HG03039 (cell line): ENCODE results near the gene PCDHGA4.
"Not testable (repeated sequence)": the region's sequence is repeated elsewhere in the genome, so short reads cannot be mapped to it uniquely, and the experiment has no call there.

ENCODE experiments used
- ATAC-seq: cut with Tn5 transposase; IDR thresholded peaks from one replicate; pipeline ENCODE4 v1.9.1; 2021; ENCODE audit warnings: mild to moderate bottlenecking, moderate library complexity; ENCODE audit not compliant: unreplicated experiment

The PCDHGA4 gene

GRCh38 chr5:141354900-141355469 lies at the start of gene PCDHGA4:
Gene PCDHGA4 (plus strand): TSS chr5:141355021. CDS start chr5:141355108, 87 bp downstream.
- ATAC-seq: no peak

GRCh38 chr5:141306630-141307029 lies 48.2 kb upstream of the PCDHGA4 start:
- no peak for ATAC-seq

- no peak for ATAC-seq
Observed at GRCh38 chr5:141313711-141314110, 41.1 kb upstream of the PCDHGA4 start.

GRCh38 chr5:141316963-141317362 lies 37.9 kb upstream of the PCDHGA4 start:
- ATAC-seq: not testable (repeated sequence)

GRCh38 chr5:141319202-141319601 lies 35.6 kb upstream of the PCDHGA4 start:
- no peak for ATAC-seq

- no peak for ATAC-seq
Observed at GRCh38 chr5:141319699-141320098, 35.1 kb upstream of the PCDHGA4 start.

- peak; percentile 91 for ATAC-seq
Observed at GRCh38 chr5:141320225-141321169, 34.3 kb upstream of the PCDHGA4 start, which contains the start of gene TAF7. Gene TAF7 (minus strand): TSS chr5:141320784. CDS start chr5:141320044, 740 bp downstream.

GRCh38 chr5:141322261-141322660 lies 32.6 kb upstream of the PCDHGA4 start:
- ATAC-seq: no peak

- peak; percentile 88 for ATAC-seq
Observed at GRCh38 chr5:141326088-141326854, 28.6 kb upstream of the PCDHGA4 start.

- ATAC-seq: no peak
Observed at GRCh38 chr5:141328231-141328630, 26.6 kb upstream of the PCDHGA4 start.

GRCh38 chr5:141330299-141331080 lies 24.3 kb upstream of the PCDHGA4 start, which contains the start of gene PCDHGA1:
Gene PCDHGA1 (plus strand): TSS chr5:141330514.
- ATAC-seq: no peak

- ATAC-seq: not testable (repeated sequence)
Observed at GRCh38 chr5:141332571-141332970, 22.2 kb upstream of the PCDHGA4 start.

GRCh38 chr5:141338538-141339306 lies 16.1 kb upstream of the PCDHGA4 start, which contains the start of gene PCDHGA2:
Gene PCDHGA2 (plus strand): TSS chr5:141338760.
- ATAC-seq: no peak

- ATAC-seq: not testable (repeated sequence)
Observed at GRCh38 chr5:141340781-141341354, 14.0 kb upstream of the PCDHGA4 start.

- no peak for ATAC-seq
Observed at GRCh38 chr5:141342773-141343172, 12.0 kb upstream of the PCDHGA4 start.

GRCh38 chr5:141343242-141343952 lies 11.4 kb upstream of the PCDHGA4 start, which contains the start of gene PCDHGA3:
Gene PCDHGA3 (plus strand): TSS chr5:141343829. CDS start chr5:141344034, 205 bp downstream.
- no peak for ATAC-seq

- no peak for ATAC-seq
Observed at GRCh38 chr5:141343953-141344463, 10.8 kb upstream of the PCDHGA4 start.

- no peak for ATAC-seq
Observed at GRCh38 chr5:141345327-141345726, 9.5 kb upstream of the PCDHGA4 start.
